ENCODE results near the gene TMEM132D.

TMEM132D gene

DNA sequence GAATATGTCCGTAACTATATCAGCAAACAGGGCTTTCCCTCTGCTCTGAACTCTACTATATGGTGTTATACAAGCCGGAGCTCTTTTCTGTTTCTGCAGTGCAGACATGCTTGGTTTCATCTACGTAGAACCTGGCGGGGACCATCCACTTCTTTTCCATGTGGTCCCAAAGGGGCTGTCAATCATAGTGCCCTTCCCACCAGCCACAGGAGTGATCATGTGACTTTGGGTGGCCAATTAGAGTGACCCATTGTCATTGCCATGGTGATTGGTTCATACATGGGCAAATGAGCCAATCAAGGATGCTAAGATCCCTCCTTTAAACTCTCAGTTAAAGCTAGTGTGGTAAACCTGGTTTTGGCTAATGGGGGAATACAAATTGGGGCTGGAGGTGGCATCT lies 281.3 kb downstream of the TMEM132D start:
- Histone ChIP-seq H3K4me3 (ENCODE audit: low read depth, low read length) (no peak overlapping the region), H3K9me3 (ENCODE audit: control insufficient read depth, insufficient read depth, low read length) (no peaks in the 10 kb centered on the region), H3K27me3 (ENCODE audit: control insufficient read depth, insufficient read depth, low read length) (no peaks in the 10 kb centered on the region), H3K27ac (ENCODE audit: low read depth, low read length) (no peak overlapping the region), H3K36me3 (ENCODE audit: control insufficient read depth, insufficient read depth, low read length) (no peaks in the 10 kb centered on the region), H3K9ac (ENCODE audit: low read depth, low read length) (no peak overlapping the region), H3K4me1 (ENCODE audit: control insufficient read depth, insufficient read depth, low read length) (no peaks in the 10 kb centered on the region)

DNA sequence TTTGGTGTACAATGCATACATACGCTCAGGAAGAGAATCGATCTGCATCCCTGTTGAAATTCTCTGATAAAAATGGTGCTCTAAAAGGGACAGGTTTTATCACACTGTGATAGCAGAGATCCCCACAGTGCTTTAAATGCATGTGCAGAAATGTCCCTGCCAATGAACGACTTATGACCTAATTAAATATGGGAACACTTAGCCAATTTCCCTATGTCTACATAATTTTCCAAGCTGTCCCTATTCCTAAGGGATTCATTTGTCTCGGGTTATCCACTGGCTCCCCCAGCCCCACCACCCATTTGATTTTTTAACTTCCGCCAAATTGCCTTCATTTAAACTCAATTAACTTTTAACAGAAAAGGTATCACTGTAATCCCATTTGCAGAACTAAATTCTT lies 284.6 kb downstream of the TMEM132D start:
- Histone ChIP-seq H3K27me3 (ENCODE audit: control insufficient read depth, insufficient read depth, low read length) (no peaks in the 10 kb centered on the region), H3K4me1 (ENCODE audit: control insufficient read depth, insufficient read depth, low read length) (no peaks in the 10 kb centered on the region), H3K36me3 (ENCODE audit: control insufficient read depth, insufficient read depth, low read length) (no peaks in the 10 kb centered on the region), H3K27ac (ENCODE audit: low read depth, low read length) (no peak overlapping the region), H3K9ac (ENCODE audit: low read depth, low read length) (no peak overlapping the region), H3K4me3 (ENCODE audit: low read depth, low read length) (no peak overlapping the region), H3K9me3 (ENCODE audit: control insufficient read depth, insufficient read depth, low read length) (no peaks in the 10 kb centered on the region)

DNA sequence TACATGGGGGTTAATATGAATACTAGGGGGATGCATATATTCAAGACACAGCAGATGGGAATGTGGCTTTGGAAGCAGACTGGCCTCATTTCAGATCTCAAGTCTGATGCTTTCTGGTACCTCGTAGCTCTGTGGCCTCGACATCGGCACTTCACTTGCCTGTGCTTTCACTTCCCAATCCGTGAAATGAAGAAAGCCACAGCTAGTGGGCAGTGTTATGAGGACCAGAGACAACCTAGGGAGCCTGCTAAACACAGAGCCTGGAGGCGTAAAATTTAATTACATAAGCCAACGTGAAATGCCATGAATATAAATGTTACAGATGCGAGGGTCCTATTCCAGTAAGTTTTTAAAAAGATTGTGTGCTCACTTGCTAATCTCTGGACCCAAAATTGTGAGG lies 286.0 kb downstream of the TMEM132D start:
- Histone ChIP-seq H3K36me3 (ENCODE audit: control insufficient read depth, insufficient read depth, low read length) (no peaks in the 10 kb centered on the region), H3K4me3 (ENCODE audit: low read depth, low read length) (no peak overlapping the region), H3K27ac (ENCODE audit: low read depth, low read length) (no peak overlapping the region), H3K4me1 (ENCODE audit: control insufficient read depth, insufficient read depth, low read length) (no peaks in the 10 kb centered on the region), H3K9me3 (ENCODE audit: control insufficient read depth, insufficient read depth, low read length) (no peaks in the 10 kb centered on the region), H3K27me3 (ENCODE audit: control insufficient read depth, insufficient read depth, low read length) (no peaks in the 10 kb centered on the region), H3K9ac (ENCODE audit: low read depth, low read length) (no peak overlapping the region)

DNA sequence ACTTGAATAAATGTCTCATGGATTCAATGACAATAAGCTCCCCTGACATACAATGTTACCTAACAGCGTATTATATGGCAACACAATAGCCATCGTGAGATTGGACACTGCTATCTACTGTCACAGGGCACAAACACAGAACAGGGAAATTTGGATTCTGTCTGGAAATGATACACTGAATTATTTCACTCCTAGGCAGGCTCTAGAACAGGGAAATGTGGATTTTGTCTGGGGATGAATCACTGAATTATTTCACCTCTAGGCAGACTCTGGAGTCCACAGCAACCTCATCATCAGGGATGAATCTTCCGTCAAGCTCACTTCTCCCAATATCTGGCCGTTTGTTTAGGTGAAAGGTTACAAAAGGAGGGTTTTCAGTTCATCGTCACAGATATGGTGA lies 288.8 kb downstream of the TMEM132D start:
- H3K36me3 ChIP-seq (ENCODE audit: control insufficient read depth, insufficient read depth, low read length): no peaks in the 10 kb centered on the region
- no peaks in the 10 kb centered on the region for H3K9me3 ChIP-seq (ENCODE audit: control insufficient read depth, insufficient read depth, low read length)
- H3K4me1 ChIP-seq (ENCODE audit: control insufficient read depth, insufficient read depth, low read length): peaks cover 8% of the 10 kb centered on the region
- H3K27me3 ChIP-seq (ENCODE audit: control insufficient read depth, insufficient read depth, low read length): no peaks in the 10 kb centered on the region
- no peak overlapping the region for H3K9ac ChIP-seq (ENCODE audit: low read depth, low read length)
- H3K4me3 ChIP-seq (ENCODE audit: low read depth, low read length): no peak overlapping the region
- H3K27ac ChIP-seq (ENCODE audit: low read depth, low read length): no peak overlapping the region

DNA sequence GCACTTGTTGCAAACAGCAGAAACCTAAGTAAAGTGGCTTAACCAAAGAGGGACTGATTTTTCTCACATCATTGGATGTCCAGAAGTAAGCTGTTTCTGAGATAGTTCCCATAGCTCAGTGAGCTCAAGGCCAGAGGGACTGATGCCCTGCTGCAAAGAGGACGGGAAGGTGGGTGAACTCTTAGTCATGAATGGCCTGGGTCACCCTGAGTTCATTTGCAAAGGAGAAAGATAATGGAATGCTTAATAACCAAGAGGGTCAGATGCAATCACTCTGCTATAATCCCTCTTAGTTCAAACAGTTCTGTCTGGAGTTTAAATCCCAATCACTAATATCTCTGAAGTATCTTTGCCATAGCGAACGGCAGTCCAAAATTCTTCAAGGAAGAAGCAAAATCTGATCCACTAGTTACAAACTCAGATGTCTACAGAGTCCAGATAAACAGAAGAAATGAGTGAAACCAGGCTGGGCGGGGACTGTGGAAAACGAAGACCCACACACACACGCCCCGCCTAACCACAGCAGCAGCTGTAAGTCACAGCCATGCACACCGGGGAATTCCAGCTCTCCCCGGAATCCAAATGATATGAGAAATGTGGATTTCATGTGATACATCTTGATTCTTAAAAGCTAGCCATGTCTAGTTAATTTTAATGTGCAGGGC lies 289.5 kb downstream of the TMEM132D start:
- H3K27me3 ChIP-seq (ENCODE audit: control insufficient read depth, insufficient read depth, low read length): no peaks in the 10 kb centered on the region
- no peak overlapping the region for H3K9ac ChIP-seq (ENCODE audit: low read depth, low read length)
- no peaks in the 10 kb centered on the region for H3K9me3 ChIP-seq (ENCODE audit: control insufficient read depth, insufficient read depth, low read length)
- H3K36me3 ChIP-seq (ENCODE audit: control insufficient read depth, insufficient read depth, low read length): no peaks in the 10 kb centered on the region
- peaks cover 8% of the 10 kb centered on the region for H3K4me1 ChIP-seq (ENCODE audit: control insufficient read depth, insufficient read depth, low read length)
- no peak overlapping the region for H3K4me3 ChIP-seq (ENCODE audit: low read depth, low read length)
- H3K27ac ChIP-seq (ENCODE audit: low read depth, low read length): no peak overlapping the region

DNA sequence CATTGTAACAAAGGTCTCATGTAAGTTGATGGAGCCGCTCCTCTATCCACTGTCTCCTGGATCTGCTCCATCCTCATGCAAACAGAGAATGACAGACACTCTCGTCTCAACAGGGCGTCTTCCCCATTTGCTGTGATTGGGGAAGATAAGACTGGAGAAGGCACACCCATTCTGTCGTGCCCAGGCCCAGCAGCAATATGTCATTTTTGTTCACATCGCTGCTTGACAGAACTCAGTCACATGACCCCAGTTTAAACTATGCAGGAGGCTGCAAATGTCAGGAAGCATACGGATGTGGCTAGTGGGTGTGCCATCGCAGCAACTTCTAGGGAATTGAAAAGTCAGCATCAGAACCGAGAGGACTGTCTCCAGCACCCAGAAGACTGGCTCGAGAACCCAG lies 290.5 kb downstream of the TMEM132D start:
- H3K9me3 ChIP-seq (ENCODE audit: control insufficient read depth, insufficient read depth, low read length): no peaks in the 10 kb centered on the region
- H3K27me3 ChIP-seq (ENCODE audit: control insufficient read depth, insufficient read depth, low read length): no peaks in the 10 kb centered on the region
- peaks cover 12% of the 10 kb centered on the region for H3K4me1 ChIP-seq (ENCODE audit: control insufficient read depth, insufficient read depth, low read length)
- no peak overlapping the region for H3K9ac ChIP-seq (ENCODE audit: low read depth, low read length)
- no peaks in the 10 kb centered on the region for H3K36me3 ChIP-seq (ENCODE audit: control insufficient read depth, insufficient read depth, low read length)
- no peak overlapping the region for H3K4me3 ChIP-seq (ENCODE audit: low read depth, low read length)
- no peak overlapping the region for H3K27ac ChIP-seq (ENCODE audit: low read depth, low read length)

DNA sequence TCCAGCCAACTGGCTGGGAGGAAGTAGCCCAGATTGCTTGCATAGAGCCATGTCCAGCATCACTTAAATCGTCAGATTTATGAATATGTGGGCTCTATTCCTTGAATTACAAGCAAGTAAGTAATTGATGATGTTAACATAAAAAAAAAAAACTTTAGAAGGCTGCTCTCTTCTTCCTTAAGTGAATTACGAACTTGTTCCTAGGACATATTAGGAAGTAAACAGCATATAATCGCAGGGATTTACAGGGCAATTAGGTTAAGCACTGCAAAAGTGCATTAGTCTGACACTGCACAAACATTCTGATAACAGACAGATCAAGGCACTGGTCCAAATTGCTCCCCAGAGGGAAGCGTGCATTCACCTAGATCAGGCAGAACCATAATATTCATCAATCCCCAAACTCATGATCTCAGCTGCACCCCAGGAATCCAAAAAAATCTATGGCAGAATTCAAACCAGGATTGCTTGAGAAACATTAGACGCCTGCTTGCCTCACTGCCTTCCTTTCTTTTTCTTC lies 293.2 kb downstream of the TMEM132D start:
- Histone ChIP-seq H3K27me3 (ENCODE audit: control insufficient read depth, insufficient read depth, low read length) (no peaks in the 10 kb centered on the region), H3K9me3 (ENCODE audit: control insufficient read depth, insufficient read depth, low read length) (no peaks in the 10 kb centered on the region), H3K4me1 (ENCODE audit: control insufficient read depth, insufficient read depth, low read length) (peaks cover 38% of the 10 kb centered on the region), H3K9ac (ENCODE audit: low read depth, low read length) (no peak overlapping the region), H3K27ac (ENCODE audit: low read depth, low read length) (no peak overlapping the region), H3K36me3 (ENCODE audit: control insufficient read depth, insufficient read depth, low read length) (no peaks in the 10 kb centered on the region), H3K4me3 (ENCODE audit: low read depth, low read length) (no peak overlapping the region)

DNA sequence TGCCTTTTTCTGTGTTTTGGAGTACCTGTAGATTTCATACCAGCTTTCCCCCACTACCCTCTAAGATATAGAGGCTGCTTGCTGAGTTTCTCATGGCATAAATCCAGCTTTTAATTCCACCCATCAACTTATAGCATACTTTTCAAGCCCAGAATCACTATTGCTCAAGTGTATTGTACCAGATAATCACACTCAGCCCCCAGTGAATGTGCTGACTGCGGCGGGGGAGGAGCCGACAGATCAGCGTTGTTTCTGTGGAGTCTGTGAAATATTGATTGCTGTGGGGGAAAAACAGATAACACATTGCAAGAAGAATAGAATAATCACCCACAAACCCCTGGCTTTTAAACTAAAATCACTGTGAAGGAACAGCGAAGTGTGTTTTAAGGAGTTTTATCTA lies 296.1 kb downstream of the TMEM132D start:
- Histone ChIP-seq H3K4me1 (ENCODE audit: control insufficient read depth, insufficient read depth, low read length) (peaks cover 43% of the 10 kb centered on the region), H3K27ac (ENCODE audit: low read depth, low read length) (peak overlapping the region; percentile 76), H3K9me3 (ENCODE audit: control insufficient read depth, insufficient read depth, low read length) (no peaks in the 10 kb centered on the region), H3K36me3 (ENCODE audit: control insufficient read depth, insufficient read depth, low read length) (no peaks in the 10 kb centered on the region), H3K27me3 (ENCODE audit: control insufficient read depth, insufficient read depth, low read length) (no peaks in the 10 kb centered on the region), H3K9ac (ENCODE audit: low read depth, low read length) (no peak overlapping the region), H3K4me3 (ENCODE audit: low read depth, low read length) (no peak overlapping the region)

DNA sequence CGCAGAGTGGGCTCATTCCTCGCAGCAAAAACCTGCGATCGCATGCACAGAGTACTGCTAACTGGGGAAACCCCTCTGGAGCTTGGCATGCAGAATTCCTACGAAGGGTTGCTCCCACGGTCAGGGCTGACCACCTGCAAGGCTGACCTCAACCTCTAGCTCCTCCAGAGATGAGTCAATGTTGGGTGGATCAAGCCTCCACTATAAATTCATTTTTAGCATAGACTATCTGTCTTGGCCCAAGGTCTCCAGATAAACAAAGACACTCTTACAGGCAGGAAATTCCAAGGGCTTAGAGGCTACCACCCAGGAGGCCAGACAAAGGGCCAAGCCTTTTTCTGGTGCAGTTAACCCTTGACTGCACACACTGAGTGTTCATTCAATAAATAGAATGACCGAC lies 296.5 kb downstream of the TMEM132D start:
- Histone ChIP-seq H3K9me3 (ENCODE audit: control insufficient read depth, insufficient read depth, low read length) (no peaks in the 10 kb centered on the region), H3K9ac (ENCODE audit: low read depth, low read length) (no peak overlapping the region), H3K27me3 (ENCODE audit: control insufficient read depth, insufficient read depth, low read length) (no peaks in the 10 kb centered on the region), H3K4me1 (ENCODE audit: control insufficient read depth, insufficient read depth, low read length) (peaks cover 43% of the 10 kb centered on the region), H3K36me3 (ENCODE audit: control insufficient read depth, insufficient read depth, low read length) (no peaks in the 10 kb centered on the region), H3K27ac (ENCODE audit: low read depth, low read length) (peak overlapping the region; percentile 76), H3K4me3 (ENCODE audit: low read depth, low read length) (no peak overlapping the region)

DNA sequence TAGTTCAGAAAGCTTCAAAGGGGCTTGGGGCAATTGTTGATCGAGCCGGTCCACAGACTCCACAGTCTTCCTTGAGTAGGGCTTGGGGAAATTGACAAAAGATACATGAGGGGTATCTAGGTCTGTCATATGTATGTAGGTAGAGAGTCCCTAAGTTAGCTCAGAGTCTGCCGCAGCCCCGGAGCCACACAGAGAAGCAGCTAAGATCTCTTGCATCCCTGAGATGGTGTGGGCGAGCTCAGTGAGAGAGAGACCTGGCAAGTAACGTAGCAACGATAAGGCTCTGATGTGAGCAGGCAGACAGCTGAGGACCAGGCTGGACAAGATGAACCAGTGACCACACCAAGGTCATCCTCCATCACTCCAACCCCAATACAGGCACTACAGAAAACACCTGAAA lies 297.6 kb downstream of the TMEM132D start:
- Histone ChIP-seq H3K9ac (ENCODE audit: low read depth, low read length) (no peak overlapping the region), H3K4me1 (ENCODE audit: control insufficient read depth, insufficient read depth, low read length) (peaks cover 39% of the 10 kb centered on the region), H3K36me3 (ENCODE audit: control insufficient read depth, insufficient read depth, low read length) (no peaks in the 10 kb centered on the region), H3K4me3 (ENCODE audit: low read depth, low read length) (no peak overlapping the region), H3K27ac (ENCODE audit: low read depth, low read length) (peak overlapping the region; percentile 32), H3K27me3 (ENCODE audit: control insufficient read depth, insufficient read depth, low read length) (no peaks in the 10 kb centered on the region), H3K9me3 (ENCODE audit: control insufficient read depth, insufficient read depth, low read length) (no peaks in the 10 kb centered on the region)

DNA sequence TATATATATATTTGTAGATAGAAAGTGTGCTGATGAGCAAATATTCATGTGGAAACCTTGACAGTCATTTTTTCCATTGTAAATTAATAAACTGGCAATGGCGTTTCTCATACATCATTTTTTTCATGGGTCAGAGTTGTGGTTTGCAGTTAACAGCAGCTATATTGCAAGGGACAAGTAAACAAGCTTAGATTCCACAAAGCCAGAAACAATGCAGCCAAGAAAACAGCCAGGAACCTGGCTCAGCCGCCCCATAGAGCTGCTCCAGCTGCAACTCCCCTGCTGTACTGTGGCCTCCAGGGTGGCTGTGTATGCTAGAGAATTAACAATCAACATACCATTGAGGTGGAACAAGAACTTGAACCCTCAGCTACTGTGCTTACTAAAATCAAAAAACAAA lies 298.2 kb downstream of the TMEM132D start:
- peak overlapping the region; percentile 32 for H3K27ac ChIP-seq (ENCODE audit: low read depth, low read length)
- H3K9ac ChIP-seq (ENCODE audit: low read depth, low read length): no peak overlapping the region
- no peak overlapping the region for H3K4me3 ChIP-seq (ENCODE audit: low read depth, low read length)
- peaks cover 35% of the 10 kb centered on the region for H3K4me1 ChIP-seq (ENCODE audit: control insufficient read depth, insufficient read depth, low read length)
- no peaks in the 10 kb centered on the region for H3K27me3 ChIP-seq (ENCODE audit: control insufficient read depth, insufficient read depth, low read length)
- H3K9me3 ChIP-seq (ENCODE audit: control insufficient read depth, insufficient read depth, low read length): no peaks in the 10 kb centered on the region
- no peaks in the 10 kb centered on the region for H3K36me3 ChIP-seq (ENCODE audit: control insufficient read depth, insufficient read depth, low read length)
